H1 (cell line): ENCODE results near the gene VASH1. TPM values are rescaled to one million over a fixed set of nuclear protein-coding genes. Genes with fewer than 3 reads are reported as not detected.

Experiments used
- ATF3 ChIP-seq: IDR thresholded peaks from 2 replicates; pipeline ENCODE4 v1.6.1; 2011; ENCODE audit warnings: low read depth, mild to moderate bottlenecking, low read length; ENCODE audit not compliant: insufficient read depth
- BACH1 ChIP-seq: IDR thresholded peaks from 2 replicates; pipeline ENCODE4 v1.6.1; 2012; ENCODE audit warnings: low read length, improper control_type of control experiment
- BRCA1 ChIP-seq: IDR thresholded peaks from 2 replicates; pipeline ENCODE4 v1.6.1; 2012; ENCODE audit warnings: low read depth, low read length, improper control_type of control experiment
- CREB1 ChIP-seq: IDR thresholded peaks from 2 replicates; pipeline ENCODE4 v1.6.1; 2012; ENCODE audit warnings: inconsistent platforms
- CTBP2 ChIP-seq: IDR thresholded peaks from 2 replicates; pipeline ENCODE4 v1.7.0; 2011; ENCODE audit warnings: borderline replicate concordance, mild to moderate bottlenecking, moderate library complexity, mixed read lengths, low read length; ENCODE audit not compliant: insufficient read depth, insufficient read length
- EGR1 ChIP-seq: IDR thresholded peaks from 2 replicates; pipeline ENCODE4 v1.6.1; 2011; ENCODE audit warnings: low read depth, low read length, borderline replicate concordance
- JUN ChIP-seq: IDR thresholded peaks from 2 replicates; pipeline ENCODE4 v1.6.1; 2011; ENCODE audit warnings: low read depth, mild to moderate bottlenecking, improper control_type of control experiment, low read length
- MAFK ChIP-seq: IDR thresholded peaks from 2 replicates; pipeline ENCODE4 v1.6.1; 2012; ENCODE audit warnings: low read depth, mild to moderate bottlenecking, improper control_type of control experiment, low read length
- RBBP5 ChIP-seq: IDR thresholded peaks from 2 replicates; pipeline ENCODE4 v1.7.1; 2012; ENCODE audit warnings: low read depth, mild to moderate bottlenecking, inconsistent platforms, low read length, moderate library complexity, borderline replicate concordance
- RFX5 ChIP-seq: IDR thresholded peaks from 2 replicates; pipeline ENCODE4 v1.6.1; 2011; ENCODE audit warnings: low read depth, low read length, improper control_type of control experiment, borderline replicate concordance
- SP1 ChIP-seq: IDR thresholded peaks from 2 replicates; pipeline ENCODE4 v1.6.1; 2011; ENCODE audit warnings: low read depth, low read length
- SP4 ChIP-seq: IDR thresholded peaks from 2 replicates; pipeline ENCODE4 v1.6.1; 2012; ENCODE audit warnings: low read length, inconsistent platforms
- SRF ChIP-seq: IDR thresholded peaks from 2 replicates; pipeline ENCODE4 v1.6.1; 2011; ENCODE audit warnings: mild to moderate bottlenecking, low read depth, low read length, moderate library complexity
- TAF1 ChIP-seq: IDR thresholded peaks from 2 replicates; pipeline ENCODE4 v1.6.1; 2011; ENCODE audit warnings: mild to moderate bottlenecking, low read depth, low read length
- polyA plus RNA-seq, 7 experiments: library from polyadenylated mRNA; depleted of rRNA in 3 of 7; stranded (reverse) in 5 of 7; unstranded in 2 of 7; fragments of >200 nt in 5 of 7; fragments of 200-250 nt in 2 of 7; gene quantifications; 1 replicate in 5 of 7; 2 replicates in 1 of 7; 4 replicates in 1 of 7; pipeline versions ENCODE4 v1.2.1 to v1.2.3, GENCODE V29; 2011 to 2013; ENCODE audit warnings: missing spikeins in 2 of 7, mixed read lengths in 2 of 7
- total RNA-seq: library from RNA; stranded (reverse); fragmentation: NEBNext Ultra II Directional; extraction: Animal tissue kit (Norgen Biotek cat#: 25700); gene quantifications from 2 replicates; pipeline ENCODE4 v1.2.1, GENCODE V29; 2021
- TF ChIP-seq, protein P1 (sequence below): IDR thresholded peaks from 2 replicates; pipeline ENCODE4 v1.6.1; 2012; ENCODE audit warnings: low read length, inconsistent platforms

The VASH1 gene
- total and polyA plus RNA-seq, 2 of the 8 experiments (the other 6 are each of a cell fraction or from before 2014, with no cell fraction given), result 3.1 to 6.4 TPM

GRCh38 chr14:76812422-76813383, 51.4 kb downstream of the VASH1 start, which contains the start of gene ANGEL1 (continued):
- TF ChIP-seq, protein P1, sequence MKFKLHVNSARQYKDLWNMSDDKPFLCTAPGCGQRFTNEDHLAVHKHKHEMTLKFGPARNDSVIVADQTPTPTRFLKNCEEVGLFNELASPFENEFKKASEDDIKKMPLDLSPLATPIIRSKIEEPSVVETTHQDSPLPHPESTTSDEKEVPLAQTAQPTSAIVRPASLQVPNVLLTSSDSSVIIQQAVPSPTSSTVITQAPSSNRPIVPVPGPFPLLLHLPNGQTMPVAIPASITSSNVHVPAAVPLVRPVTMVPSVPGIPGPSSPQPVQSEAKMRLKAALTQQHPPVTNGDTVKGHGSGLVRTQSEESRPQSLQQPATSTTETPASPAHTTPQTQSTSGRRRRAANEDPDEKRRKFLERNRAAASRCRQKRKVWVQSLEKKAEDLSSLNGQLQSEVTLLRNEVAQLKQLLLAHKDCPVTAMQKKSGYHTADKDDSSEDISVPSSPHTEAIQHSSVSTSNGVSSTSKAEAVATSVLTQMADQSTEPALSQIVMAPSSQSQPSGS, result no peak; the same call in 1 of the 2 replicates
- TF ChIP-seq CREB1, result peak; percentile 83
- TF ChIP-seq SRF, result peak; percentile 33; the same call in 1 of the 2 replicates
- peak; percentile 98 for TF ChIP-seq ATF3
- no peak for TF ChIP-seq BRCA1
- no peak for TF ChIP-seq RFX5
- peak; percentile 84 for TF ChIP-seq SP1
- no peak for TF ChIP-seq BACH1
- TF ChIP-seq SP4, result no peak
- no peak for TF ChIP-seq JUN
- peak; percentile 83 for TF ChIP-seq TAF1
- TF ChIP-seq CTBP2, result no peak
- TF ChIP-seq MAFK, result no peak
- TF ChIP-seq EGR1, result peak; percentile 87; the same call in 1 of the 2 replicates
- TF ChIP-seq RBBP5, result no peak; the same call in 1 of the 2 replicates
